Tibial nerve (tissue), 4 donors: ENCODE data around the gene HES5. TPM values are rescaled to one million over a fixed set of nuclear protein-coding genes. Genes with fewer than 3 reads are reported as not detected.

Source experiments
- DNase-seq, 2 donors: peaks; one replicate each; pipeline ENCODE4 v3.0.0-alpha.2; 2019; ENCODE audit warnings: low spot score in 2 of 2
- H3K27ac ChIP-seq, 4 donors: fragments of 200-600 bp; sonication (generic) in 3 of 4; one replicate each; pipeline ENCODE4 v1.5.1; 2017 to 2019; ENCODE audit warnings: mild to moderate bottlenecking in 1 of 4
- H3K27me3 ChIP-seq, 2 donors: fragments of 200-600 bp; sonication (generic) in 1 of 2; one replicate each; pipeline versions ENCODE4 v1.5.1 to v1.6.0; 2017 to 2019
- H3K36me3 ChIP-seq, 3 donors: fragments of 200-600 bp; sonication (generic); one replicate each; pipeline ENCODE4 v1.5.1; 2018 to 2019
- H3K4me1 ChIP-seq, 4 donors: fragments of 200-600 bp; sonication (generic) in 3 of 4; one replicate each; pipeline ENCODE4 v1.5.1; 2017 to 2019
- H3K4me3 ChIP-seq, 4 donors: fragments of 200-600 bp; sonication (generic) in 3 of 4; one replicate each; pipeline ENCODE4 v1.5.1; 2017 to 2019; ENCODE audit warnings: mild to moderate bottlenecking in 1 of 4, moderate library complexity in 1 of 4
- H3K9me3 ChIP-seq, 4 donors: fragments of 200-600 bp; sonication (generic) in 3 of 4; one replicate each; pipeline ENCODE4 v1.5.1; 2017 to 2019
- EP300 ChIP-seq, 2 donors: sonication (generic); formaldehyde crosslinking; IDR thresholded peaks; one replicate each; pipeline ENCODE4 v1.6.1; 2017; ENCODE audit warnings: antibody characterized with exemption in 2 of 2, mild to moderate bottlenecking in 1 of 2
- POLR2A ChIP-seq, 2 donors: fragments of 450-650 bp; IDR thresholded peaks; one replicate each; pipeline ENCODE4 v1.6.1; 2017; ENCODE audit warnings: antibody characterized with exemption in 2 of 2, mild to moderate bottlenecking in 2 of 2, moderate library complexity in 2 of 2
- WGBS, 2 donors: methylation state at CpG; one replicate each; pipeline ENCODE4 v1.1.5; 2018; 5-methylcytosine and 5-hydroxymethylcytosine counted together
- total RNA-seq, 4 donors: library from RNA; depleted of rRNA; stranded (reverse); fragments of >200 nt; gene quantifications; one replicate each; pipeline ENCODE4 v1.1.0, GENCODE V29; 2016
- TF ChIP-seq, protein P1 (sequence below), 5 experiments: fragments of 200-600 bp in 3 of 5; fragments of 450-650 bp in 2 of 5; sonication (generic) in 3 of 5; IDR thresholded peaks; one replicate each; pipeline ENCODE4 v1.5.1; 2016 to 2019; ENCODE audit warnings: antibody characterized with exemption in 5 of 5, mild to moderate bottlenecking in 3 of 5, moderate library complexity in 2 of 5

HES5 gene
- total RNA-seq, 4 donors from 2014 or later, result 0.87 TPM; not detected in 3

DNA sequence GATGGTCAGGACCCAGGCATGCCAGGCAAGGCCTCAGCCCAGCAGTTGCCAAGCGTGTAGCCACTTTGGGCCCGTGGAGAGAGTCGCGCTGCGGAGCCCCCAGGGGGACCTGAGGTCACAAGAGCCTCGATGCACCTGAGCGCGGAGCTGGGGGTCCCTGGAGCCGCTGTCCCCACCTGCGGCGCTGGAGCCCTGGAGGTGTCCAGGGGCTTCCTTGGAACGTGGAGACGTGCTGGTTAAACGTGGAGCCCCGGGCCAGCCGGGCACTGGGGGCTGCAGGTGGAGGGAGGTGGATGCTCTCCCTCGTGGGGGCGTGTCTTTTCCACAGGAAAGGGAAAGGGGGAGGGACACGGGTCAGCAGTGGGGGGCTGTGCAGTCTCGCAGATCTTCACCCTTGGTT lies 50.9 kb downstream of the HES5 start:
- Histone ChIP-seq H3K27me3 (peaks cover 0 to 10% of the 10 kb centered on the region in 2 donors), H3K9me3 (no peaks in the 10 kb centered on the region), H3K4me3 (no peak overlapping the region), H3K36me3 (no peaks in the 10 kb centered on the region), H3K27ac (no peak overlapping the region), H3K4me1 (no peaks in the 10 kb centered on the region)
- DNase-seq, result no peak
- 75 to 76% methylated on average over 8 to 20 of the region's 20 CpGs for WGBS, 2 donors
- TF ChIP-seq, protein P1, sequence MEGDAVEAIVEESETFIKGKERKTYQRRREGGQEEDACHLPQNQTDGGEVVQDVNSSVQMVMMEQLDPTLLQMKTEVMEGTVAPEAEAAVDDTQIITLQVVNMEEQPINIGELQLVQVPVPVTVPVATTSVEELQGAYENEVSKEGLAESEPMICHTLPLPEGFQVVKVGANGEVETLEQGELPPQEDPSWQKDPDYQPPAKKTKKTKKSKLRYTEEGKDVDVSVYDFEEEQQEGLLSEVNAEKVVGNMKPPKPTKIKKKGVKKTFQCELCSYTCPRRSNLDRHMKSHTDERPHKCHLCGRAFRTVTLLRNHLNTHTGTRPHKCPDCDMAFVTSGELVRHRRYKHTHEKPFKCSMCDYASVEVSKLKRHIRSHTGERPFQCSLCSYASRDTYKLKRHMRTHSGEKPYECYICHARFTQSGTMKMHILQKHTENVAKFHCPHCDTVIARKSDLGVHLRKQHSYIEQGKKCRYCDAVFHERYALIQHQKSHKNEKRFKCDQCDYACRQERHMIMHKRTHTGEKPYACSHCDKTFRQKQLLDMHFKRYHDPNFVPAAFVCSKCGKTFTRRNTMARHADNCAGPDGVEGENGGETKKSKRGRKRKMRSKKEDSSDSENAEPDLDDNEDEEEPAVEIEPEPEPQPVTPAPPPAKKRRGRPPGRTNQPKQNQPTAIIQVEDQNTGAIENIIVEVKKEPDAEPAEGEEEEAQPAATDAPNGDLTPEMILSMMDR (IDR thresholded peaks at IDR 0.05), result no peak
- TF ChIP-seq POLR2A (IDR thresholded peaks at IDR 0.05) (no peak), EP300 (IDR thresholded peaks at IDR 0.05) (no peak)

Other genes starting within 250 kb of the HES5 start
- 10 to 100 TPM in 3 of 4 donors, 1 to 10 TPM in 1; 8.7 to 21.9 (median 16.1) TPM for gene MORN1, start 138.7 kb downstream of the HES5 start, total RNA-seq
- gene RER1, start 138.4 kb downstream of the HES5 start, total RNA-seq, result 10 to 100 TPM; 56.4 to 76.8 (median 66.8) TPM
- gene PEX10, start 117.7 kb downstream of the HES5 start, total RNA-seq, result 10 to 100 TPM; 27.6 to 44.7 (median 37.8) TPM
- gene PLCH2, start 54.0 kb downstream of the HES5 start, total RNA-seq, result under 1 TPM; 0.21 to 0.59 (median 0.26) TPM
- gene PANK4, start 3.7 kb downstream of the HES5 start, total RNA-seq, result 10 to 100 TPM; 14.2 to 50.0 (median 38.1) TPM
- gene TNFRSF14, start 26.1 kb upstream of the HES5 start, total RNA-seq, result 100 to 1,000 TPM in 1 of 4 donors, 10 to 100 TPM in 3; 64.9 to 105 (median 91.1) TPM
- gene PRXL2B, start 56.5 kb upstream of the HES5 start, total RNA-seq, result 10 to 100 TPM; 14.4 to 18.0 (median 16.9) TPM
- 1 to 10 TPM in 1 of 4 donors, under 1 TPM in 1, not detected in 2; 0.21 to 2.2 TPM for gene MMEL1, start 102.8 kb upstream of the HES5 start, total RNA-seq